GM12878 (cell line): ENCODE measurements around the gene STK32B. TPM values are rescaled to one million over a fixed set of nuclear protein-coding genes. Genes with fewer than 3 reads are reported as not detected.

Experiments used
- BHLHE40 ChIP-seq, 2 experiments: fragments of 450-650 bp in 1 of 2; IDR thresholded peaks; 2 replicates each; pipeline ENCODE4 v1.6.1; 2011 to 2017; ENCODE audit warnings: low read depth in 2 of 2, borderline replicate concordance in 1 of 2, improper control_type of control experiment in 1 of 2, low read length in 1 of 2, mild to moderate bottlenecking in 1 of 2
- EED ChIP-seq: sonication (generic); IDR thresholded peaks from 2 replicates; pipeline ENCODE4 v1.6.1; 2016; ENCODE audit warnings: antibody characterized with exemption, low read depth
- JUNB ChIP-seq: IDR thresholded peaks from 2 replicates; pipeline ENCODE4 v1.6.1; 2016; ENCODE audit warnings: antibody characterized with exemption, mild to moderate bottlenecking
- KLF5 ChIP-seq: fragments of 450-650 bp; IDR thresholded peaks from 2 replicates; pipeline ENCODE4 v1.6.1; 2014; ENCODE audit warnings: mild to moderate bottlenecking; ENCODE audit not compliant: partially characterized antibody
- LARP7 ChIP-seq: fragments of 450-650 bp; IDR thresholded peaks from 2 replicates; pipeline ENCODE4 v1.6.1; 2017; ENCODE audit warnings: mild to moderate bottlenecking
- MXI1 ChIP-seq: fragments of 150-350 bp; IDR thresholded peaks from 2 replicates; pipeline ENCODE4 v1.6.1; 2011; ENCODE audit warnings: low read depth, mild to moderate bottlenecking, inconsistent platforms, low read length, improper control_type of control experiment
- NFIC ChIP-seq: IDR thresholded peaks from 2 replicates; pipeline ENCODE4 v1.6.1; 2012; ENCODE audit warnings: low read depth, mild to moderate bottlenecking, inconsistent platforms, low read length, moderate library complexity
- PRDM15 ChIP-seq: fragments of 450-650 bp; formaldehyde crosslinking; IDR thresholded peaks from 2 replicates; pipeline ENCODE4 v1.4.0; 2020; ENCODE audit warnings: mild to moderate bottlenecking, moderate library complexity
- REST ChIP-seq: IDR thresholded peaks from 2 replicates; pipeline ENCODE4 v1.6.1; 2012; ENCODE audit warnings: mild to moderate bottlenecking, low read depth, low read length
- SMARCA5 ChIP-seq: fragments of 450-650 bp; IDR thresholded peaks from 2 replicates; pipeline ENCODE4 v1.6.1; 2017; ENCODE audit warnings: mild to moderate bottlenecking
- SREBF1 ChIP-seq: IDR thresholded peaks from 2 replicates; pipeline ENCODE4 v1.6.1; 2012; ENCODE audit warnings: mild to moderate bottlenecking, low read length
- SUPT20H ChIP-seq: IDR thresholded peaks from 2 replicates; pipeline ENCODE4 v1.6.1; 2011; ENCODE audit warnings: low read depth, mild to moderate bottlenecking, low read length, moderate library complexity, borderline replicate concordance; ENCODE audit not compliant: control insufficient read depth
- polyA plus RNA-seq, 11 experiments: library from polyadenylated mRNA; depleted of rRNA in 4 of 11; unstranded in 6 of 11; stranded (reverse) in 5 of 11; fragments of >200 nt; fragmentation: Nextera tagmentation in 4 of 11; fragmentation: Illumina TruSeq in 1 of 11; extraction: Ambion mirVana in 4 of 11; extraction: Trizol in 1 of 11; gene quantifications; 1 replicate in 1 of 11; 2 replicates in 10 of 11; pipeline versions ENCODE4 v1.2.1 to v1.2.3, GENCODE V29; 2011 to 2016; ENCODE audit warnings: inconsistent platforms in 2 of 11, missing spikeins in 2 of 11, low read depth in 1 of 11
- total RNA-seq, 4 experiments: library from RNA; depleted of rRNA in 3 of 4; stranded (reverse); fragments of >200 nt in 3 of 4; fragmentation: Illumina TruSeq in 1 of 4; extraction: Trizol in 1 of 4; gene quantifications; 2 replicates each; pipeline versions ENCODE4 v1.2.1 to v1.2.3, GENCODE V29; 2013 to 2021
- TF ChIP-seq, protein P1 (sequence below): fragments of 450-650 bp; IDR thresholded peaks from 2 replicates; pipeline ENCODE4 v1.6.1; 2017; ENCODE audit warnings: mild to moderate bottlenecking, low read depth, inconsistent platforms; ENCODE audit not compliant: poor library complexity, severe bottlenecking
- TF ChIP-seq, protein P2 (sequence below): IDR thresholded peaks from 2 replicates; pipeline ENCODE4 v1.6.1; 2011; ENCODE audit warnings: low read depth, mild to moderate bottlenecking, low read length, moderate library complexity, borderline replicate concordance; ENCODE audit errors: extremely low read depth
- TF ChIP-seq, protein P3 (sequence below): fragments of 450-650 bp; IDR thresholded peaks from 2 replicates; pipeline ENCODE4 v1.6.1; 2014; ENCODE audit warnings: mild to moderate bottlenecking

STK32B gene
- total and polyA plus RNA-seq, 10 of the 15 experiments (the other 5 are each of a cell fraction or from before 2014, with no cell fraction given): 0.04 to 0.12 (median 0.08) TPM; not detected in 7

DNA sequence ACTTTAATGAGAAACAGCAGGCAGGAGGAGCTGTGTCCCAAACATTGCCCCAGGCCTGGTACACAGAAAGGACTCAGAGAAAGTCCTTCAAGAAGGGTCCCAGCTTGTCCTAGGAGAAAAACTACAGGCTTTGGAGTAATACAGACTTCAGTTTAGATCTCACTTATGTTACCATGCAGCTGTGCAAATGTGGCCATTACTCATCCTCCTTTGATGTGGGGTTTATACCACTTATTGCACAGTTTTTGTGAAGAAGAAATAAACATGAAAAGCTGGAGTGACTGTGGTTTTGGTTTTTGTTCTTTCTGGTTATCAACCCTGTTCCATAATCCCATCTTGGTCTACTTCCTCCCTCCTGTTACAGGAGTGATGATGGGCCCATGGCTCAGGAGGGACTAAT is 23.9 kb upstream of the STK32B start (continued):
- TF ChIP-seq REST: no peak
- TF ChIP-seq, protein P1, sequence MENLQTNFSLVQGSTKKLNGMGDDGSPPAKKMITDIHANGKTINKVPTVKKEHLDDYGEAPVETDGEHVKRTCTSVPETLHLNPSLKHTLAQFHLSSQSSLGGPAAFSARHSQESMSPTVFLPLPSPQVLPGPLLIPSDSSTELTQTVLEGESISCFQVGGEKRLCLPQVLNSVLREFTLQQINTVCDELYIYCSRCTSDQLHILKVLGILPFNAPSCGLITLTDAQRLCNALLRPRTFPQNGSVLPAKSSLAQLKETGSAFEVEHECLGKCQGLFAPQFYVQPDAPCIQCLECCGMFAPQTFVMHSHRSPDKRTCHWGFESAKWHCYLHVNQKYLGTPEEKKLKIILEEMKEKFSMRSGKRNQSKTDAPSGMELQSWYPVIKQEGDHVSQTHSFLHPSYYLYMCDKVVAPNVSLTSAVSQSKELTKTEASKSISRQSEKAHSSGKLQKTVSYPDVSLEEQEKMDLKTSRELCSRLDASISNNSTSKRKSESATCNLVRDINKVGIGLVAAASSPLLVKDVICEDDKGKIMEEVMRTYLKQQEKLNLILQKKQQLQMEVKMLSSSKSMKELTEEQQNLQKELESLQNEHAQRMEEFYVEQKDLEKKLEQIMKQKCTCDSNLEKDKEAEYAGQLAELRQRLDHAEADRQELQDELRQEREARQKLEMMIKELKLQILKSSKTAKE: no peak
- no peak for TF ChIP-seq KLF5
- TF ChIP-seq SREBF1: no peak
- TF ChIP-seq, protein P2, sequence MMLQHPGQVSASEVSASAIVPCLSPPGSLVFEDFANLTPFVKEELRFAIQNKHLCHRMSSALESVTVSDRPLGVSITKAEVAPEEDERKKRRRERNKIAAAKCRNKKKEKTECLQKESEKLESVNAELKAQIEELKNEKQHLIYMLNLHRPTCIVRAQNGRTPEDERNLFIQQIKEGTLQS: no peak
- TF ChIP-seq SUPT20H: no peak
- no peak for TF ChIP-seq LARP7
- no peak for TF ChIP-seq JUNB
- no peak for TF ChIP-seq SMARCA5
- no peak for TF ChIP-seq PRDM15 (CRISPR knock-in tag)
- no peak for TF ChIP-seq MXI1
- TF ChIP-seq, protein P3, sequence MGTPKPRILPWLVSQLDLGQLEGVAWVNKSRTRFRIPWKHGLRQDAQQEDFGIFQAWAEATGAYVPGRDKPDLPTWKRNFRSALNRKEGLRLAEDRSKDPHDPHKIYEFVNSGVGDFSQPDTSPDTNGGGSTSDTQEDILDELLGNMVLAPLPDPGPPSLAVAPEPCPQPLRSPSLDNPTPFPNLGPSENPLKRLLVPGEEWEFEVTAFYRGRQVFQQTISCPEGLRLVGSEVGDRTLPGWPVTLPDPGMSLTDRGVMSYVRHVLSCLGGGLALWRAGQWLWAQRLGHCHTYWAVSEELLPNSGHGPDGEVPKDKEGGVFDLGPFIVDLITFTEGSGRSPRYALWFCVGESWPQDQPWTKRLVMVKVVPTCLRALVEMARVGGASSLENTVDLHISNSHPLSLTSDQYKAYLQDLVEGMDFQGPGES: no peak
- no peak for TF ChIP-seq EED
- TF ChIP-seq NFIC: no peak
- TF ChIP-seq BHLHE40 (IDR thresholded peaks at IDR 0.05; ENCODE audit: borderline replicate concordance in 1 of 2, low read depth in 2 of 2, low read length in 1 of 2): no peak
